Stimulated activated naive CD8-positive, alpha-beta T cell treated with anti-CD3 and anti-CD28 coated beads, Interleukin-15, amount 100 ng/mL, for 72 hours (primary cell): ENCODE data around the gene CD3G.
"Not testable (repeated sequence)": the region's sequence is repeated elsewhere in the genome, so short reads cannot be mapped to it uniquely, and the experiment has no call there.

Experiments
- ATAC-seq: fragments of 150-1000 bp; cut with Tn5 transposase; 2 replicates; pipeline ENCODE4 v1.10.0; 2021; ENCODE audit warnings: mild to moderate bottlenecking, moderate library complexity
- DNase-seq, 2 donors: peaks; one replicate each; pipeline ENCODE4 v3.0.0; 2021 to 2022
- H3K27ac Mint-ChIP-seq, 2 donors: one replicate each; pipeline ENCODE4 v1.8.0; 2022; ENCODE audit warnings: mild to moderate bottlenecking in 2 of 2, mixed read lengths in 2 of 2, moderate library complexity in 2 of 2
- H3K27me3 Mint-ChIP-seq: one replicate; pipeline ENCODE4 v1.8.0; 2022; ENCODE audit warnings: mixed read lengths
- H3K4me1 Mint-ChIP-seq: one replicate; pipeline ENCODE4 v1.8.0; 2022; ENCODE audit warnings: mild to moderate bottlenecking, mixed read lengths
- H3K4me3 Mint-ChIP-seq, 2 donors: one replicate each; pipeline ENCODE4 v1.8.0; 2022; ENCODE audit warnings: mild to moderate bottlenecking in 2 of 2, mixed read lengths in 2 of 2, moderate library complexity in 1 of 2
- H3K9me3 Mint-ChIP-seq, 2 donors: one replicate each; pipeline ENCODE4 v1.8.0; 2022; ENCODE audit warnings: mixed read lengths in 2 of 2

Gene CD3G

GRCh38 chr11:118343981-118344515, at the start of gene CD3G:
Gene CD3G, plus strand, starts transcription at chr11:118344344. Its CDS starts 80 bp downstream, at chr11:118344424.
- peak; percentile 72 to 74 for DNase-seq
- Mint-ChIP-seq H3K9me3 (no peaks in the 10 kb centered on the region), H3K27ac (peak within 1 kb of the TSS; percentile 73 to 87), H3K4me1 (peaks cover 78% of the 10 kb centered on the region), H3K4me3 (peak within 1 kb of the TSS; percentile 83 to 89), H3K27me3 (no peaks in the 10 kb centered on the region)
- peak; percentile 74 for ATAC-seq

DNA sequence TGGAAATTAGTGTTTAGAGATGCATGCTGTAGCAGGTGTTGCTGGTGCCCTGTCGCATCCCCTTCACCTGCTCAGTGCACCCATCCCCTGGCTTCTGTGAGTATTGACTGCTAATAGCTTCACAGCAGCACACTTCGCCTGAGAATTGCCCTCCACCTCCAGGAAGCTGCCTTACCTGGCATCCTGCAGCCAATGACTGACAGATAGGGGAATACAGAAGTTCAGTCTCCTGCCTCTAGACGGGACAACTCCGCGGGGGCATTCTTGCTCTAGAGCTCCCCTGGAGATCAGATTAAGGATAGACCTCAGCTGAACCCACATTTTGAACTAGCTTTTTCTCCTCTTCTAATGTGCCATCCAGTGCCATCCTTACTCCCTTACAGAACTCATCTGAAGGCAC, 48.9 kb upstream of the CD3G start:
- no peak for DNase-seq
- ATAC-seq: peak; percentile 31
- H3K9me3 Mint-ChIP-seq: peaks cover 0 to under 1% of the 10 kb centered on the region in 2 donors
- H3K27ac Mint-ChIP-seq: no peak overlapping the region
- no peak overlapping the region for H3K4me3 Mint-ChIP-seq
- peaks cover 25% of the 10 kb centered on the region for H3K4me1 Mint-ChIP-seq
- no peaks in the 10 kb centered on the region for H3K27me3 Mint-ChIP-seq

DNA sequence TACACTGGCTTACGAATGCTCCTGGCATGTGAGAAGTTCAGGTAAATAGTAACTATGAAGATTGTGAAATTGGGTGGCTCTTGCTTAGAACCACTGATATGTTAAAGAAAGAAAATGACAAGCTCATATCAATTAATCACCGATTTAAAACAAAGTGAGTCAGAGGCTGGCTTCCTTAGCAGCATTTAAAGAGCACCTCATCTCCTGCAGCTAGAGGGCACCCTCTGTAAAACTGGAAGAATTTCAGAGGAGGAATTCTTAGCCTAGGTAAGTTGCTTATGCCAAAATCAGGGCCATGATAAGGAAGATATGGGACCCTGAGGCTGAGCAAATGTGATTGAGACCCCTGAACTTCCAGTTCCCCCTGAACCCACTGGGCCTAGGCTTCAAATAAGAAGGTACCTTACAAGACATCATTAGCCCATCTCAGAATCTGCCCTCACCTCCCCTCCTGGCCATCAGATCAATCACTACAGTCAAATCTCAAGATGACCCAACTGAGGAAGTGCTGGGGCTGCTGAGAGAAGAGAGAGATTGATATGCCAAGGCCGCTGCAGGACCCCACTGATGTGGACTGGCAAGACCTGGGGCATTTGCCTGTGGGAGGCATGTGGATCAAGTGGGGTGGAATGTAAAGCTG, 48.2 kb upstream of the CD3G start:
- ATAC-seq: peak; percentile 83

GRCh38 chr11:118301600-118302195, 42.4 kb upstream of the CD3G start:
- Mint-ChIP-seq H3K9me3 (no peaks in the 10 kb centered on the region), H3K4me3 (no peak overlapping the region), H3K4me1 (peaks cover 38% of the 10 kb centered on the region), H3K27me3 (no peaks in the 10 kb centered on the region), H3K27ac (peak overlapping the region in 1 of 2 donors; percentile 61)
- ATAC-seq (no peak), DNase-seq (no peak)

More for the DNA sequence above, 48.2 kb upstream of the CD3G start:
- no peak for DNase-seq
- Mint-ChIP-seq H3K4me1 (peaks cover 21% of the 10 kb centered on the region), H3K27me3 (no peaks in the 10 kb centered on the region), H3K4me3 (no peak overlapping the region), H3K27ac (peak overlapping the region; percentile 1 to 62), H3K9me3 (no peaks in the 10 kb centered on the region)

GRCh38 chr11:118304227-118304567, 39.9 kb upstream of the CD3G start:
- no peaks in the 10 kb centered on the region for H3K27me3 Mint-ChIP-seq
- peaks cover 62% of the 10 kb centered on the region for H3K4me1 Mint-ChIP-seq
- peak overlapping the region; percentile 99 to 100 for H3K4me3 Mint-ChIP-seq
- H3K9me3 Mint-ChIP-seq: no peaks in the 10 kb centered on the region
- ATAC-seq (peak; percentile 75), DNase-seq (no peak)
- H3K27ac Mint-ChIP-seq: peak overlapping the region; percentile 100

GRCh38 chr11:118304568-118305248, 39.4 kb upstream of the CD3G start, which contains the start of gene CD3E:
Gene CD3E, plus strand, starts transcription at chr11:118304730. Its CDS starts 223 bp downstream, at chr11:118304953.
- Mint-ChIP-seq H3K9me3 (no peaks in the 10 kb centered on the region), H3K4me3 (peak within 1 kb of the TSS; percentile 99 to 100), H3K4me1 (peaks cover 67% of the 10 kb centered on the region), H3K27me3 (no peaks in the 10 kb centered on the region), H3K27ac (peak within 1 kb of the TSS; percentile 100)
- peak; percentile 68 to 83 for DNase-seq
- peak; percentile 92 for ATAC-seq

- Mint-ChIP-seq H3K9me3 (no peaks in the 10 kb centered on the region), H3K27ac (peak overlapping the region; percentile 100), H3K27me3 (no peaks in the 10 kb centered on the region), H3K4me3 (peak overlapping the region; percentile 99 to 100), H3K4me1 (peaks cover 76% of the 10 kb centered on the region)
- peak in 1 of 2 donors; percentile 32 for DNase-seq
- ATAC-seq: no peak
Measured at GRCh38 chr11:118305726-118306125, 38.4 kb upstream of the CD3G start.

DNA sequence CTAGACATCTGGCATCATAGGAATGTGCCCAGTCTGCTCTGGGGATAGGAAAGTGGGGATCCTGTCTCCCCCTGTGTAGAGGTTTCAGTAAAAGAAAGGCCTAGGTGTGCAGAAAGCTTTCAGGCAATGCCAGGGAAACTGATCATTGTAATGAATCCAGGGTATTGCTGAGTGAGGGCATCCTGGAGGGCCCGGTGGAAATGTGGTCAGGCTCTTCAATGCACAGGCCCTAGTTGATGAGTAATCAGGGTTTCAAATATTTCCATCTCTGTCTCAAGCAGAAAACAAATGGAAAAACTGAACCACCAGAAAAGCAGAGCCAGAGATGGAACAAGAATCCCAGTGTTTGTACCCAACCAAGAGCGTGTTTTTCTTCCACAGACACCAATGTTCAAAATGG, 37.6 kb upstream of the CD3G start:
- H3K27me3 Mint-ChIP-seq: no peaks in the 10 kb centered on the region
- H3K4me3 Mint-ChIP-seq: peak overlapping the region; percentile 99 to 100
- peaks cover 77% of the 10 kb centered on the region for H3K4me1 Mint-ChIP-seq
- peak overlapping the region; percentile 90 to 95 for H3K27ac Mint-ChIP-seq
- no peaks in the 10 kb centered on the region for H3K9me3 Mint-ChIP-seq
- ATAC-seq: peak; percentile 50
- DNase-seq: peak in 1 of 2 donors; percentile 52

DNA sequence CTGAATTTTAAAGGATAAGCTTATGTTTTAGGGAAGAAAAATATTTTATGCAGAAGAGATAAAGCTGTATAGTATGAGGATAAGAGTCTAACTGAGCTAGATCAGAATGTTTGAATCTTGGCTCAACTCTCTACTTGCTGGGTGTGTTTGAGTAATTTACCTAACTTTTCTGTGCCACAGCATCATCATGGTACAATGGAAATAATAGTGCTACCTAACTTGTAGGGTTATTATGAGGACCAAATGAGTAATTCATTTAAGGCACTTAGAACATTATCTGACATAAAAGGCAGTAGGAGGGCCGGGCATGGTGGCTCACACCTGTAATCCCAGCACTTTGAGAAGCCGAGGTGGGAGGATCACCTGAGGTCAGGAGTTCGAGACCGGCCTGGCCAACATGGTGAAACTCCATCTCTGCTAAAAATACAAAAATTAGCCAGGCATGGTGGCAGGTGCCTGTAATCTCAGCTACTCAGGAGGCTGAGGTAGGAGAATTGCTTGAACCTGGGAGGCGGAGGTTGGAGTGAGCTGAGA, 35.1 kb upstream of the CD3G start:
- not testable (repeated sequence) for H3K27me3 Mint-ChIP-seq, DNase-seq, H3K9me3 Mint-ChIP-seq
- H3K4me1 Mint-ChIP-seq: peaks cover 78% of the 10 kb centered on the region
- H3K4me3 Mint-ChIP-seq: peak overlapping the region; percentile 5 to 99
- H3K27ac Mint-ChIP-seq: peak overlapping the region; percentile 1 to 33
- ATAC-seq: peak; percentile 27

DNA sequence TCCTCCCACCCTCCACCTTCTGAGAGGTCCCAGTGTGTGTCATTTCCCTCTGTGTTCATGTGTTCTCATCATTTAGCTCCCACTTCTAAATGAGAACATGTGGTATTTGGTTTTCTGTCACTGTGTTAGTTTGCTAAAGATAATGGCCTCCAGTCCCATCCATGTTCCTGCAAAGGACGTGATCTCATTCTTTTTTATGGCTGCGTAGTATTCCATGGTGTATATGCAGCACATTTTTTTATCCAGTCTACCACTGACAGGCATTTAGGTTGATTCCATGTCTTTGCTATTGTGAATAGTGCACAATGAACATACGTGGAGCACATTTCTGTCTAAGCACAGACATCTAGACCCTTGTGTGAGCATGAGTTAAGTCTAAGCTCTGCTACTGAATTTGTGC, 33.9 kb upstream of the CD3G start:
- DNase-seq (no peak), ATAC-seq (no peak)
- H3K4me3 Mint-ChIP-seq: peak overlapping the region in 1 of 2 donors; percentile 4
- H3K27ac Mint-ChIP-seq: peak overlapping the region in 1 of 2 donors; percentile 67
- no peaks in the 10 kb centered on the region for H3K9me3 Mint-ChIP-seq
- no peaks in the 10 kb centered on the region for H3K27me3 Mint-ChIP-seq
- peaks cover 90% of the 10 kb centered on the region for H3K4me1 Mint-ChIP-seq

GRCh38 chr11:118310781-118311485, 33.2 kb upstream of the CD3G start:
- Mint-ChIP-seq H3K9me3 (no peaks in the 10 kb centered on the region), H3K27me3 (no peaks in the 10 kb centered on the region), H3K27ac (peak overlapping the region in 1 of 2 donors; percentile 44), H3K4me1 (peaks cover 94% of the 10 kb centered on the region), H3K4me3 (peak overlapping the region; percentile 8 to 15)
- DNase-seq: no peak
- no peak for ATAC-seq

GRCh38 chr11:118311518-118311917, 32.6 kb upstream of the CD3G start:
- H3K4me3 Mint-ChIP-seq: peak overlapping the region in 1 of 2 donors; percentile 8

GRCh38 chr11:118312328-118312727, 31.8 kb upstream of the CD3G start:
- Mint-ChIP-seq H3K4me1 (peaks cover 97% of the 10 kb centered on the region), H3K4me3 (no peak overlapping the region), H3K27ac (peak overlapping the region; percentile 20 to 28), H3K9me3 (no peaks in the 10 kb centered on the region), H3K27me3 (no peaks in the 10 kb centered on the region)
- no peak for DNase-seq
- ATAC-seq: no peak

More at GRCh38 chr11:118311518-118311917, 32.6 kb upstream of the CD3G start:
- H3K9me3 Mint-ChIP-seq: no peaks in the 10 kb centered on the region
- no peaks in the 10 kb centered on the region for H3K27me3 Mint-ChIP-seq
- H3K27ac Mint-ChIP-seq: peak overlapping the region in 1 of 2 donors; percentile 44
- peaks cover 97% of the 10 kb centered on the region for H3K4me1 Mint-ChIP-seq
- DNase-seq (no peak), ATAC-seq (no peak)

DNA sequence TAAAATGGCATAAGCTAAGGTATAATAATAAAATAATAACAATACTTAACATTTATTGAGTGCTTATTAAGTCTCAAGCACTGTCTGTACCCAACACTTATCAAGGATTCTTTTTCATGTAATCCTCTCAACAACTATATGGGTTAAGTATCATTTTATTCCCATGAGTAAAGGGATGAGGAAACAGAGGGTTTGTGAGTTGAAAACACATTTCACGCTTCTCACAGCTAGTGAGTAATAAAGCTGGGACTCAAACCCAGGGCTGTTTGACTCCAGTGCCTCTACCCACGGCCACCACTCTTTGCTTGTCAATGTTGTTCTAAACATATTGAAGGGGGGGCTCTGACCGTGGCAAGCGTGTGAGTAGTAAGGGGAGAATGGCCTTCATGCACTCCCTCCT, 30.9 kb upstream of the CD3G start:
- DNase-seq: no peak
- Mint-ChIP-seq H3K27me3 (no peaks in the 10 kb centered on the region), H3K4me1 (peaks cover 92% of the 10 kb centered on the region), H3K27ac (peak overlapping the region in 1 of 2 donors; percentile 30), H3K4me3 (no peak overlapping the region), H3K9me3 (no peaks in the 10 kb centered on the region)
- no peak for ATAC-seq

DNA sequence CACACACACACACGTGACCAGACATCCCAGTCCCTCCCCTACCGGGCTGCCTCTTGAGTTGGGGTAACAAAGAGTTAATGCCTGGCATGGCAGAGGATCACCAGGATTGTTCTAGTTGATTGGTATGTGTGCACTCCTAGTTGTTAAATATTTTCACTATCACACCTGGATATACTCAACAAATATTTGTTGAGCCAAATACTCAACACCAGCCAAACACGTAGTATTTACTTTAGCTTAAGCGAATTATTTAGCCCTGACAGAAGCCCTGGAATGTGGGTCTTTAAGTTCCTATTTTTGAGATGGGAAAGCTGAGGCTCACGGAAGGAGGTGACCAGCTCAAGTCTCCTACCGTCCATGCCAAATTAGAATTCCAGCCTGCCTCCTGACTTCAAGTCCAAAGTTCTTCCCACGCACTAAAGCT, 29.1 kb upstream of the CD3G start:
- H3K27me3 Mint-ChIP-seq: no peaks in the 10 kb centered on the region
- no peak for DNase-seq
- no peaks in the 10 kb centered on the region for H3K9me3 Mint-ChIP-seq
- H3K27ac Mint-ChIP-seq: peak overlapping the region; percentile 19 to 61
- peak overlapping the region; percentile 64 to 75 for H3K4me3 Mint-ChIP-seq
- ATAC-seq: no peak
- H3K4me1 Mint-ChIP-seq: peaks cover 93% of the 10 kb centered on the region
